Measurements from ENCODE around the gene RNF208. TPM values are rescaled to one million over a fixed set of nuclear protein-coding genes. Genes with fewer than 3 reads are reported as not detected.
A peak's percentile ranks its signal among the peaks of the same experiment; 100 is the strongest.

Gene RNF208
- total and polyA plus RNA-seq, 2 donors (not counting 1 experiment from before 2014, with no cell fraction given) = 1.1 to 1.4 TPM

DNA sequence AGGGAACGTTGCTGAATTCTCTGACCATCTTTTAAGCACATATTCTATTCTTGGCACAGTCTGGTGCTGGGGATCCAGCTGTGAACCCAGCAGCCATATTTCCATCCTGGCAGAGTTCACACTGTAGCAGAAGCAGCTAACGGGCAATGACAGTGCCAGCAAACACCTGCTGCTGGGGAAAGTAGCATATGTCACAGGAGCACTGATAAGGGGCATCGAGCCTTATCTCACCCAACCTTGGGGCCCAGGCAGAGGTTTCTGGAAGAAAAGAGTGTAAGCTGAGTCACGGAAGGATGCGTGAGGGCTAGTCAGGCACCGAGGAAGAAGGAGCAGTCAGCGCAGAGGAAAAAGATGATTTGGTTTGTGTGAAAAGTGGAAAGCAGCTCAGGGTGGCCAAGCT, 15.4 kb downstream of the RNF208 start:
- Histone ChIP-seq H3K27me3 (replicated peaks in 1 of 4; ENCODE audit: control extremely low read depth in 1 of 4, control insufficient read depth in 3 of 4, insufficient read depth in 4 of 4, low read length in 3 of 4) (no peaks in the 10 kb centered on the region), H4K20me1 (ENCODE audit: control insufficient read depth, insufficient read depth, low read length, poor library complexity, severe bottlenecking) (peaks cover 43% of the 10 kb centered on the region), H3K9ac (ENCODE audit: low read length) (peak overlapping the region; percentile 84), H3K27ac (ENCODE audit: low read length in 2 of 2) (no peak overlapping the region), H3K4me1 (ENCODE audit: control insufficient read depth in 2 of 2, insufficient read depth in 2 of 2, low read length in 2 of 2) (peaks cover 31 to 44% of the 10 kb centered on the region in 2 donors), H3K79me2 (ENCODE audit: control insufficient read depth, insufficient read depth, low read length) (peaks cover 58% of the 10 kb centered on the region), H3K9me3 (ENCODE audit: control extremely low read depth in 1 of 3, control insufficient read depth in 2 of 3, insufficient read depth in 1 of 3, low read length in 2 of 3) (no peaks in the 10 kb centered on the region), H3K36me3 (replicated peaks in 1 of 2; ENCODE audit: control extremely low read depth in 1 of 2, control insufficient read depth in 1 of 2, extremely low read depth in 1 of 2, insufficient read depth in 2 of 2, low read length in 1 of 2) (peaks cover 0 to 5% of the 10 kb centered on the region in 2 experiments), H3K4me2 (replicated peaks; ENCODE audit: low read depth, low read length, poor library complexity, severe bottlenecking) (peak overlapping the region; percentile 85), H2AFZ (ENCODE audit: insufficient read depth, low read depth, low read length, poor library complexity, severe bottlenecking) (no peak overlapping the region), H3K4me3 (ENCODE audit: control extremely low read depth in 1 of 5, extremely low read depth in 1 of 5, insufficient read depth in 1 of 5, low read depth in 2 of 5, low read length in 4 of 5) (peak overlapping the region in 1 of 5 experiments; percentile 66)
- ChIA-PET CTCF (interaction anchor here (1.3 to 2.1 kb wide), 3 partner anchors 19 to 30 kb away, joined by 4 to 5 read pairs (median 4); partner anchors contain the start of genes CYSRT1 and RNF224), POLR2A (interaction anchor here (1.1 to 2.1 kb wide), 4 partner anchors 16 to 77 kb away, joined by 3 to 10 read pairs (median 4); partner anchors contain the start of genes ANAPC2, RNF208, SSNA1 and TUBB4B)
- Mint-ChIP-seq H3K4me3 (peak overlapping the region; percentile 93), H3K27me3 (no peaks in the 10 kb centered on the region), H3K4me1 (peaks cover 37% of the 10 kb centered on the region), H3K27ac (peak overlapping the region; percentile 88), H3K9me3 (ENCODE audit: insufficient read depth) (no peaks in the 10 kb centered on the region)
- ATAC-seq (ENCODE audit: low read depth) = no peak
- intact Hi-C loops (cut with micrococcal nuclease) = loop anchor here (10.0 kb wide), 1 partner anchor 322 kb away; the partner anchor contains the start of gene TRAF2
- 86% methylated on average over 7 of the region's 7 CpGs for WGBS (ENCODE audit: insufficient coverage)
- no peak for DNase-seq
- TF ChIP-seq, protein P1, sequence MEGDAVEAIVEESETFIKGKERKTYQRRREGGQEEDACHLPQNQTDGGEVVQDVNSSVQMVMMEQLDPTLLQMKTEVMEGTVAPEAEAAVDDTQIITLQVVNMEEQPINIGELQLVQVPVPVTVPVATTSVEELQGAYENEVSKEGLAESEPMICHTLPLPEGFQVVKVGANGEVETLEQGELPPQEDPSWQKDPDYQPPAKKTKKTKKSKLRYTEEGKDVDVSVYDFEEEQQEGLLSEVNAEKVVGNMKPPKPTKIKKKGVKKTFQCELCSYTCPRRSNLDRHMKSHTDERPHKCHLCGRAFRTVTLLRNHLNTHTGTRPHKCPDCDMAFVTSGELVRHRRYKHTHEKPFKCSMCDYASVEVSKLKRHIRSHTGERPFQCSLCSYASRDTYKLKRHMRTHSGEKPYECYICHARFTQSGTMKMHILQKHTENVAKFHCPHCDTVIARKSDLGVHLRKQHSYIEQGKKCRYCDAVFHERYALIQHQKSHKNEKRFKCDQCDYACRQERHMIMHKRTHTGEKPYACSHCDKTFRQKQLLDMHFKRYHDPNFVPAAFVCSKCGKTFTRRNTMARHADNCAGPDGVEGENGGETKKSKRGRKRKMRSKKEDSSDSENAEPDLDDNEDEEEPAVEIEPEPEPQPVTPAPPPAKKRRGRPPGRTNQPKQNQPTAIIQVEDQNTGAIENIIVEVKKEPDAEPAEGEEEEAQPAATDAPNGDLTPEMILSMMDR (IDR thresholded peaks at IDR 0.05) = no peak
- TF ChIP-seq EZH2 (IDR thresholded peaks at IDR 0.05; ENCODE audit: borderline replicate concordance, insufficient read depth, low read depth, low read length, poor library complexity, severe bottlenecking) = no peak

Measured in B cell (primary cell).